ENCODE measurements around the gene STX16. TPM values are rescaled to one million over a fixed set of nuclear protein-coding genes. Genes with fewer than 3 reads are reported as not detected.

Gene STX16
- total RNA-seq, 1 experiment from 2014 or later, result 44.5 TPM

DNA sequence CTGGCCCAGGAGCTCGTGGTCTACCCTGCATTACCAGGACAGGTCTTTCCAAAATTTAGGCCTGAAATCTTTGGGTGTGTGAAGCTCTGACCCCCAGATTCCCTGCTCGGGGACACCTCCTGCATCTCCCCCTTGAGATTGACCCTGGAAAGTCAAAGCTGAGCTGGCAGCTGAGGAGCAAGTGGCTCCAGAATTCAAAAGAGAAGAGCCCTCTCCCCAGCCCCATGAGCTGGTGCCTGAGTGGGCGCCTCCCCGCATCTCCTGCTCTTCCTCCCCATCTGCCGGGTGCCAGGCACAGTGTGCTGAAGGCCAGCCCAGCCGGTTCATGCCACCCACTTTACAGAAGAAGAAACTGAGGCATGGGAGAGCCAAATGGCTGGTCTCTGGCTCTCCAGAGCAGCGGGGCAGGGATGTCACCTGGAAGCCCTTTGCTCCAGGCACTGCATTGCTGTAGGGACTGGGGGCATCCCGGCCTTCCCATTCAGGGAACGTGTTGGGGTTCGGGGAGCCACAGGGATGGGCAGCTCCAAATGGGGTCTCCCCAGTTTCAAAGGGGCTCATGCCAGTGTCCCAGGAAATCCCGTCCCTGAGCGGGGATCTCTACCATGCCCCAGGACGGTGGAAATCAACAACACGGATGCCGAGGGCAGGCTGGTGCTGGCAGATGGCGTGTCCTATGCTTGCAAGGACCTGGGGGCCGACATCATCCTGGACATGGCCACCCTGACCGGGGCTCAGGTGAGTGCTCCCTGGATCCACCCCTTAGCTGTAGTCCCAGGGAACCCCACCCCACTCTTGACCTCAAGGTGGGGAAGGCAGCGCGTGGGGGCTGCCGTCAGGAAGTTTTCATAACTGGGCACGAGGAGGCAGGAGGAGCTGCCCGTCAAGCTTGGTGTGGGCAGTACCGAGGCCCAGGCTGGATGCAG lies 62.0 kb downstream of the STX16 start:
- Histone ChIP-seq H3K27me3 (replicated peaks; ENCODE audit: insufficient read depth, low read depth, low read length, poor library complexity) (no peaks in the 10 kb centered on the region), H3K4me1 (ENCODE audit: insufficient read depth, low read length, poor library complexity, severe bottlenecking) (no peaks in the 10 kb centered on the region), H3K27ac (ENCODE audit: low read depth, low read length, poor library complexity, severe bottlenecking) (no peak overlapping the region), H3K36me3 (ENCODE audit: insufficient read depth, low read length, poor library complexity, severe bottlenecking) (no peaks in the 10 kb centered on the region), H3K4me3 (ENCODE audit: low read depth, low read length, poor library complexity, severe bottlenecking) (no peak overlapping the region), H3K9me3 (ENCODE audit: low read depth, low read length, poor library complexity, severe bottlenecking) (no peaks in the 10 kb centered on the region)
- no peak for DNase-seq (ENCODE audit: low spot score)
- no TSS peak for BruUV-seq (replicated peaks)
- intact Hi-C loops (cut with micrococcal nuclease; ENCODE audit: unreplicated experiment), result no loop called here
- POLR2A ChIA-PET (ENCODE audit: low non-redundant PET), result no interaction called here
- TF ChIP-seq, protein P1, sequence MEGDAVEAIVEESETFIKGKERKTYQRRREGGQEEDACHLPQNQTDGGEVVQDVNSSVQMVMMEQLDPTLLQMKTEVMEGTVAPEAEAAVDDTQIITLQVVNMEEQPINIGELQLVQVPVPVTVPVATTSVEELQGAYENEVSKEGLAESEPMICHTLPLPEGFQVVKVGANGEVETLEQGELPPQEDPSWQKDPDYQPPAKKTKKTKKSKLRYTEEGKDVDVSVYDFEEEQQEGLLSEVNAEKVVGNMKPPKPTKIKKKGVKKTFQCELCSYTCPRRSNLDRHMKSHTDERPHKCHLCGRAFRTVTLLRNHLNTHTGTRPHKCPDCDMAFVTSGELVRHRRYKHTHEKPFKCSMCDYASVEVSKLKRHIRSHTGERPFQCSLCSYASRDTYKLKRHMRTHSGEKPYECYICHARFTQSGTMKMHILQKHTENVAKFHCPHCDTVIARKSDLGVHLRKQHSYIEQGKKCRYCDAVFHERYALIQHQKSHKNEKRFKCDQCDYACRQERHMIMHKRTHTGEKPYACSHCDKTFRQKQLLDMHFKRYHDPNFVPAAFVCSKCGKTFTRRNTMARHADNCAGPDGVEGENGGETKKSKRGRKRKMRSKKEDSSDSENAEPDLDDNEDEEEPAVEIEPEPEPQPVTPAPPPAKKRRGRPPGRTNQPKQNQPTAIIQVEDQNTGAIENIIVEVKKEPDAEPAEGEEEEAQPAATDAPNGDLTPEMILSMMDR (conservative IDR thresholded peaks at IDR 0.05; ENCODE audit: low read depth, low read length), result no peak
- no peak for TF ChIP-seq EZH2 (IDR thresholded peaks at IDR 0.05; ENCODE audit: borderline replicate concordance, low read depth, low read length, poor library complexity, severe bottlenecking)
- CTCF ChIA-PET, result no interaction called here

DNA sequence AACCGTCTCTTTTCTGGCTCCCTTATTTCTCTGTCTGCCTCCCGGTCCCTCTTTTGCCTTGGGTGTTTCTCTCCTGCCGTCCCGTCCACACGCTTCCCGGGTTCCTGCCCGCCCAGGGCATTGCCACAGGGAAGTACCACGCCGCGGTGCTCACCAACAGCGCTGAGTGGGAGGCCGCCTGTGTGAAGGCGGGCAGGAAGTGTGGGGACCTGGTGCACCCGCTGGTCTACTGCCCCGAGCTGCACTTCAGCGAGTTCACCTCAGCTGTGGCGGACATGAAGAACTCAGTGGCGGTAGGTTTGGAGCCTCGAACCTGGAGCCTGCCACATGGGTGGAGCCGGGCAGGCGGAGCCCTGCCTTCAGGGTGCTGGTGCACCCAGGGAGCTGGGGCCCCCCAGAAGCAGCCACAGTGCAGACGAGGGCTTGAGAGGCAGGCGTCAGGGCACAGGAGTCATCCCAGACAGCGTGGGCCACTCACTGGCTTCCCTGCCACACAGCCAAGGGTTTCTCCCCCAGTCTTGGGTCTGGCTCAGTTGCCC lies 62.8 kb downstream of the STX16 start:
- intact Hi-C loops (cut with micrococcal nuclease; ENCODE audit: unreplicated experiment), result no loop called here
- H3K27ac ChIP-seq (ENCODE audit: low read depth, low read length, poor library complexity, severe bottlenecking), result no peak overlapping the region
- no peaks in the 10 kb centered on the region for H3K9me3 ChIP-seq (ENCODE audit: low read depth, low read length, poor library complexity, severe bottlenecking)
- BruUV-seq (replicated peaks), result no TSS peak
- no peaks in the 10 kb centered on the region for H3K4me1 ChIP-seq (ENCODE audit: insufficient read depth, low read length, poor library complexity, severe bottlenecking)
- H3K27me3 ChIP-seq (replicated peaks; ENCODE audit: insufficient read depth, low read depth, low read length, poor library complexity), result no peaks in the 10 kb centered on the region
- no peak overlapping the region for H3K4me3 ChIP-seq (ENCODE audit: low read depth, low read length, poor library complexity, severe bottlenecking)
- POLR2A ChIA-PET (ENCODE audit: low non-redundant PET), result no interaction called here
- CTCF ChIA-PET, result no interaction called here
- DNase-seq (ENCODE audit: low spot score), result no peak
- TF ChIP-seq EZH2 (IDR thresholded peaks at IDR 0.05; ENCODE audit: borderline replicate concordance, low read depth, low read length, poor library complexity, severe bottlenecking), result no peak
- TF ChIP-seq, protein P1 (conservative IDR thresholded peaks at IDR 0.05; ENCODE audit: low read depth, low read length), result no peak
- no peaks in the 10 kb centered on the region for H3K36me3 ChIP-seq (ENCODE audit: insufficient read depth, low read length, poor library complexity, severe bottlenecking)

DNA sequence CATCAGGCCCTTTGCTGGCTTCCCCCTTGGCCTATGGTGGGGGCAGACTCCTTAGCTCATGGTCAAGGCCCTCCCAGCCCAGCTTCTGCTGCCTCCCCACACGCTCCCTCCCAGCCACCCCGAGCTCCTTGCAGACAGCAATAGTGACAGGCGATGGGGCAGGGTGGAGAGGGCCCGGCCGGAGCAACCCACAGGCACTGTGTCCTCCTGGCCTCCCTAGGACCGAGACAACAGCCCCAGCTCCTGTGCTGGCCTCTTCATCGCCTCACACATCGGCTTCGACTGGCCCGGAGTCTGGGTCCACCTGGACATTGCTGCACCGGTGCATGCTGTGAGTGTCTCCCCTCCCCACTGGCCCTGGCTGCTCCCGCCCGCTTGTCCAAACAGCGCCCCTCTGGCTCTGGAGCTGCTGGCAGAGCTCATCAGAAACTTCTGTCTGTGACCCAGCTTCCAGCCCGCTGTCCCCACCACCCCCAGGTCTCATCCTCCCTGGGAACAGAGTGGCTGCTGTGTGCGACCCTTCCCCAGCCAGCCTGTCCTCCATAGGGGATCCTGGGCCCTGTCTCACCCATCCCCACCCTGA lies 63.3 kb downstream of the STX16 start:
- no peak overlapping the region for H3K27ac ChIP-seq (ENCODE audit: low read depth, low read length, poor library complexity, severe bottlenecking)

More for the DNA sequence above, 63.3 kb downstream of the STX16 start:
- no peaks in the 10 kb centered on the region for H3K36me3 ChIP-seq (ENCODE audit: insufficient read depth, low read length, poor library complexity, severe bottlenecking)
- no peak for DNase-seq (ENCODE audit: low spot score)
- no TSS peak for BruUV-seq (replicated peaks)
- no peaks in the 10 kb centered on the region for H3K4me1 ChIP-seq (ENCODE audit: insufficient read depth, low read length, poor library complexity, severe bottlenecking)
- intact Hi-C loops (cut with micrococcal nuclease; ENCODE audit: unreplicated experiment), result no loop called here
- ChIA-PET POLR2A (ENCODE audit: low non-redundant PET) (no interaction called here), CTCF (no interaction called here)
- no peaks in the 10 kb centered on the region for H3K27me3 ChIP-seq (replicated peaks; ENCODE audit: insufficient read depth, low read depth, low read length, poor library complexity)
- no peaks in the 10 kb centered on the region for H3K9me3 ChIP-seq (ENCODE audit: low read depth, low read length, poor library complexity, severe bottlenecking)
- TF ChIP-seq, protein P1 (conservative IDR thresholded peaks at IDR 0.05; ENCODE audit: low read depth, low read length), result no peak
- no peak for TF ChIP-seq EZH2 (IDR thresholded peaks at IDR 0.05; ENCODE audit: borderline replicate concordance, low read depth, low read length, poor library complexity, severe bottlenecking)
- H3K4me3 ChIP-seq (ENCODE audit: low read depth, low read length, poor library complexity, severe bottlenecking), result no peak overlapping the region
